Measurements from ENCODE around the gene SCRT2.

The SCRT2 gene

GRCh38 chr20:661474-662270, 13.9 kb downstream of the SCRT2 start:
- POLR2A ChIA-PET, result no interaction called here
- TF ChIP-seq ZNF384 (IDR thresholded peaks at IDR 0.05) (no peak), TARDBP (IDR thresholded peaks at IDR 0.05) (no peak), NFRKB (IDR thresholded peaks at IDR 0.05) (no peak), ARNT (IDR thresholded peaks at IDR 0.05) (no peak), LEF1 (IDR thresholded peaks at IDR 0.05; ENCODE audit: borderline replicate concordance) (no peak), FOXM1 (IDR thresholded peaks at IDR 0.05; ENCODE audit: borderline replicate concordance) (no peak), ELF4 (IDR thresholded peaks at IDR 0.05) (no peak), FOXK2 (IDR thresholded peaks at IDR 0.05) (no peak), SP1 (IDR thresholded peaks at IDR 0.05) (no peak), FOXA1 (IDR thresholded peaks at IDR 0.05) (no peak), SUZ12 (IDR thresholded peaks at IDR 0.05) (no peak), BHLHE40 (IDR thresholded peaks at IDR 0.05; ENCODE audit: borderline replicate concordance) (no peak)
- no peak for DNase-seq (ENCODE audit: extremely low spot score)
- CTCF ChIA-PET, result interaction anchor here (0.6 kb wide), 1 partner anchor 200 kb away, joined by 3 read pairs; no protein-coding TSS in a partner anchor

GRCh38 chr20:658731-659291, 16.8 kb downstream of the SCRT2 start:
- ChIA-PET CTCF (interaction anchor here (1.3 kb wide), 1 partner anchor 9 kb away, joined by 9 read pairs; no protein-coding TSS in a partner anchor), POLR2A (no interaction called here)
- no peak for DNase-seq (ENCODE audit: extremely low spot score)
- TF ChIP-seq SP1 (IDR thresholded peaks at IDR 0.05) (no peak), ELF4 (IDR thresholded peaks at IDR 0.05) (no peak), TARDBP (IDR thresholded peaks at IDR 0.05) (no peak), PKNOX1 (IDR thresholded peaks at IDR 0.05) (no peak), ARNT (IDR thresholded peaks at IDR 0.05) (no peak), ZNF384 (IDR thresholded peaks at IDR 0.05) (no peak), SUZ12 (IDR thresholded peaks at IDR 0.05) (no peak), CTBP1 (IDR thresholded peaks at IDR 0.05; ENCODE audit: borderline replicate concordance) (no peak), NFRKB (IDR thresholded peaks at IDR 0.05) (no peak), FOXA1 (IDR thresholded peaks at IDR 0.05) (no peak), HDGF (IDR thresholded peaks at IDR 0.05; ENCODE audit: borderline replicate concordance) (no peak)

GRCh38 chr20:658202-658601, 17.4 kb downstream of the SCRT2 start:
- POLR2A ChIA-PET, result no interaction called here
- CTCF ChIA-PET, result interaction anchor here (1.3 kb wide), 1 partner anchor 9 kb away, joined by 9 read pairs; no protein-coding TSS in a partner anchor
- TF ChIP-seq NFRKB (IDR thresholded peaks at IDR 0.05), result no peak
- no peak for TF ChIP-seq FOXK2 (IDR thresholded peaks at IDR 0.05)
- no peak for DNase-seq (ENCODE audit: extremely low spot score)

- CTCF ChIA-PET, result interaction anchor here (3.4 kb wide), 1 partner anchor 12 kb away, joined by 23 read pairs; no protein-coding TSS in a partner anchor
- no peak for DNase-seq (ENCODE audit: extremely low spot score)
- POLR2A ChIA-PET, result no interaction called here
- TF ChIP-seq ARNT (IDR thresholded peaks at IDR 0.05) (no peak), CTBP1 (IDR thresholded peaks at IDR 0.05; ENCODE audit: borderline replicate concordance) (no peak), L3MBTL2 (conservative IDR thresholded peaks at IDR 0.05) (no peak), SP1 (IDR thresholded peaks at IDR 0.05) (no peak), LEF1 (IDR thresholded peaks at IDR 0.05; ENCODE audit: borderline replicate concordance) (no peak), SUZ12 (IDR thresholded peaks at IDR 0.05) (no peak), TARDBP (IDR thresholded peaks at IDR 0.05) (no peak), FOXK2 (IDR thresholded peaks at IDR 0.05) (no peak), FOXA1 (IDR thresholded peaks at IDR 0.05) (no peak), FOXM1 (IDR thresholded peaks at IDR 0.05; ENCODE audit: borderline replicate concordance) (no peak), ZNF384 (IDR thresholded peaks at IDR 0.05) (no peak), HDGF (IDR thresholded peaks at IDR 0.05; ENCODE audit: borderline replicate concordance) (no peak), BHLHE40 (IDR thresholded peaks at IDR 0.05; ENCODE audit: borderline replicate concordance) (no peak), PKNOX1 (IDR thresholded peaks at IDR 0.05) (no peak), ELF4 (IDR thresholded peaks at IDR 0.05) (no peak), NFRKB (IDR thresholded peaks at IDR 0.05) (no peak)
Measured at GRCh38 chr20:655726-656624, 19.6 kb downstream of the SCRT2 start.

- ChIA-PET POLR2A (no interaction called here), CTCF (interaction anchor here (3.4 kb wide), 1 partner anchor 13 kb away, joined by 23 read pairs; no protein-coding TSS in a partner anchor)
- DNase-seq (ENCODE audit: extremely low spot score), result no peak
- TF ChIP-seq TARDBP (IDR thresholded peaks at IDR 0.05), result no peak
- no peak for TF ChIP-seq CTBP1 (IDR thresholded peaks at IDR 0.05; ENCODE audit: borderline replicate concordance)
- no peak for TF ChIP-seq FOXK2 (IDR thresholded peaks at IDR 0.05)
- no peak for TF ChIP-seq SUZ12 (IDR thresholded peaks at IDR 0.05)
Measured at GRCh38 chr20:654417-654750, 21.2 kb downstream of the SCRT2 start.

- ChIA-PET POLR2A (no interaction called here), CTCF (interaction anchor here (3.4 kb wide), 1 partner anchor 14 kb away, joined by 23 read pairs; no protein-coding TSS in a partner anchor)
- no peak for DNase-seq (ENCODE audit: extremely low spot score)
- TF ChIP-seq SP1 (IDR thresholded peaks at IDR 0.05) (no peak), FOXK2 (IDR thresholded peaks at IDR 0.05) (no peak), TARDBP (IDR thresholded peaks at IDR 0.05) (no peak), PKNOX1 (IDR thresholded peaks at IDR 0.05) (no peak), ARNT (IDR thresholded peaks at IDR 0.05) (no peak), SUZ12 (IDR thresholded peaks at IDR 0.05) (no peak), NFRKB (IDR thresholded peaks at IDR 0.05) (no peak), ZNF384 (IDR thresholded peaks at IDR 0.05) (no peak), BHLHE40 (IDR thresholded peaks at IDR 0.05; ENCODE audit: borderline replicate concordance) (no peak), ELF4 (IDR thresholded peaks at IDR 0.05) (no peak), FOXM1 (IDR thresholded peaks at IDR 0.05; ENCODE audit: borderline replicate concordance) (no peak), LEF1 (IDR thresholded peaks at IDR 0.05; ENCODE audit: borderline replicate concordance) (no peak), CTBP1 (IDR thresholded peaks at IDR 0.05; ENCODE audit: borderline replicate concordance) (no peak), L3MBTL2 (conservative IDR thresholded peaks at IDR 0.05) (no peak; the same call in 1 of the 2 replicates), FOXA1 (IDR thresholded peaks at IDR 0.05) (no peak), HDGF (IDR thresholded peaks at IDR 0.05; ENCODE audit: borderline replicate concordance) (no peak)
Measured at GRCh38 chr20:653590-654416, 21.8 kb downstream of the SCRT2 start.
